Mesothelial cell of epicardium (in vitro differentiated cells): Measurements from ENCODE around the gene TRAPPC12. TPM values are rescaled to one million over a fixed set of nuclear protein-coding genes. Genes with fewer than 3 reads are reported as not detected.
"Not testable (repeated sequence)": the region's sequence is repeated elsewhere in the genome, so short reads cannot be mapped to it uniquely, and the experiment has no call there.

ENCODE experiments used
- DNase-seq, 2 experiments: peaks; one replicate each; pipeline ENCODE4 v3.0.0; 2021; ENCODE audit warnings: low spot score in 2 of 2; ENCODE audit not compliant: unreplicated experiment in 2 of 2
- H3K27ac Mint-ChIP-seq: 2 replicates; pipeline ENCODE4 v1.8.0; 2021; ENCODE audit warnings: mixed read lengths
- H3K27me3 Mint-ChIP-seq: 2 replicates; pipeline ENCODE4 v1.8.0; 2021; ENCODE audit warnings: low read depth, mixed read lengths
- H3K36me3 Mint-ChIP-seq: 2 replicates; pipeline ENCODE4 v1.8.0; 2021; ENCODE audit warnings: mixed read lengths
- H3K4me1 Mint-ChIP-seq: 2 replicates; pipeline ENCODE4 v1.8.0; 2021; ENCODE audit warnings: mixed read lengths
- H3K4me3 Mint-ChIP-seq: 2 replicates; pipeline ENCODE4 v1.8.0; 2021; ENCODE audit warnings: mild to moderate bottlenecking, moderate library complexity, mixed read lengths
- H3K9me3 Mint-ChIP-seq: 2 replicates; pipeline ENCODE4 v1.8.0; 2021; ENCODE audit warnings: mixed read lengths
- CTCF ChIP-seq: fragments of 200-600 bp; sonication (generic); IDR thresholded peaks from one replicate; pipeline ENCODE4 v1.5.0; 2021; ENCODE audit warnings: antibody characterized with exemption; ENCODE audit not compliant: unreplicated experiment
- total RNA-seq: library from RNA; stranded (reverse); gene quantifications from 3 replicates; pipeline ENCODE4 v1.2.1, GENCODE V29; 2021

TRAPPC12 gene
- total RNA-seq, 1 donor from 2014 or later, result 134 TPM

GRCh38 chr2:3443506-3444084, 64.1 kb downstream of the TRAPPC12 start:
- TF ChIP-seq CTCF, result no peak
- peaks cover 2% of the 10 kb centered on the region for H3K9me3 Mint-ChIP-seq
- peaks cover 34% of the 10 kb centered on the region for H3K36me3 Mint-ChIP-seq
- no peak overlapping the region for H3K4me3 Mint-ChIP-seq
- no peak for DNase-seq
- no peaks in the 10 kb centered on the region for H3K27me3 Mint-ChIP-seq
- H3K4me1 Mint-ChIP-seq, result no peaks in the 10 kb centered on the region
- no peak overlapping the region for H3K27ac Mint-ChIP-seq

GRCh38 chr2:3445891-3446290, 66.4 kb downstream of the TRAPPC12 start:
- no peak for DNase-seq
- Mint-ChIP-seq H3K4me3 (no peak overlapping the region), H3K4me1 (no peaks in the 10 kb centered on the region), H3K27ac (no peak overlapping the region), H3K36me3 (peaks cover 37% of the 10 kb centered on the region), H3K27me3 (no peaks in the 10 kb centered on the region), H3K9me3 (no peaks in the 10 kb centered on the region)
- no peak for TF ChIP-seq CTCF

- H3K4me1 Mint-ChIP-seq, result no peaks in the 10 kb centered on the region
- TF ChIP-seq CTCF, result no peak
- no peaks in the 10 kb centered on the region for H3K27me3 Mint-ChIP-seq
- H3K9me3 Mint-ChIP-seq, result no peaks in the 10 kb centered on the region
- H3K27ac Mint-ChIP-seq, result no peak overlapping the region
- peaks cover 37% of the 10 kb centered on the region for H3K36me3 Mint-ChIP-seq
- no peak overlapping the region for H3K4me3 Mint-ChIP-seq
- no peak for DNase-seq
Measured at GRCh38 chr2:3446381-3446780, 66.9 kb downstream of the TRAPPC12 start.

- H3K4me3 Mint-ChIP-seq, H3K4me1 Mint-ChIP-seq, H3K9me3 Mint-ChIP-seq, H3K27ac Mint-ChIP-seq, H3K27me3 Mint-ChIP-seq, DNase-seq: not testable (repeated sequence)
- peaks cover 37% of the 10 kb centered on the region for H3K36me3 Mint-ChIP-seq
Measured at GRCh38 chr2:3447186-3447585, 67.7 kb downstream of the TRAPPC12 start.

GRCh38 chr2:3447789-3448317, 68.4 kb downstream of the TRAPPC12 start:
- DNase-seq, result no peak
- Mint-ChIP-seq H3K27ac (no peak overlapping the region), H3K36me3 (peaks cover 34% of the 10 kb centered on the region), H3K9me3 (no peaks in the 10 kb centered on the region), H3K27me3 (no peaks in the 10 kb centered on the region), H3K4me3 (no peak overlapping the region), H3K4me1 (no peaks in the 10 kb centered on the region)
- TF ChIP-seq CTCF, result no peak

- H3K9me3 Mint-ChIP-seq, H3K27ac Mint-ChIP-seq, DNase-seq, H3K27me3 Mint-ChIP-seq, H3K4me3 Mint-ChIP-seq, H3K4me1 Mint-ChIP-seq: not testable (repeated sequence)
- peaks cover 36% of the 10 kb centered on the region for H3K36me3 Mint-ChIP-seq
Measured at GRCh38 chr2:3448441-3448911, 69.0 kb downstream of the TRAPPC12 start.
